Thyroid gland (tissue), 4 donors: Measurements from ENCODE around the gene IL34.

Source experiments
- CTCF ChIP-seq, 6 experiments: fragments of 200-600 bp in 3 of 6; fragments of 450-650 bp in 3 of 6; sonication (generic) in 3 of 6; IDR thresholded peaks; one replicate each; pipeline ENCODE4 v1.5.1; 2016 to 2019; ENCODE audit warnings: antibody characterized with exemption in 6 of 6, mild to moderate bottlenecking in 2 of 6, inconsistent platforms in 1 of 6, moderate library complexity in 1 of 6
- POLR2A ChIP-seq, 2 donors: fragments of 450-650 bp; IDR thresholded peaks; one replicate each; pipeline ENCODE4 v1.6.1; 2017; ENCODE audit warnings: antibody characterized with exemption in 2 of 2, mild to moderate bottlenecking in 2 of 2, moderate library complexity in 1 of 2

- TF ChIP-seq POLR2A (IDR thresholded peaks at IDR 0.05) (no peak), CTCF (IDR thresholded peaks at IDR 0.05) (no peak)
Measured at GRCh38 chr16:70704586-70704985, 58.2 kb downstream of the IL34 start.
